Esophagus squamous epithelium (tissue), 5 donors: ENCODE results near the gene ZWILCH. TPM values are rescaled to one million over a fixed set of nuclear protein-coding genes. Genes with fewer than 3 reads are reported as not detected.

Source experiments
- DNase-seq: peaks from one replicate; lab custom pipeline; 2025; lab: John Stamatoyannopoulos, UW
- H3K27ac ChIP-seq, 4 donors: fragments of 200-600 bp; sonication (generic); one replicate each; pipeline ENCODE4 v1.5.1; 2016 to 2019; ENCODE audit warnings: mild to moderate bottlenecking in 1 of 4
- H3K27me3 ChIP-seq, 4 donors: fragments of 200-600 bp; sonication (generic); 1 replicate in 3 of 4; 2 replicates in 1 of 4; pipeline versions ENCODE4 v1.5.1 to v1.6.0; 2017 to 2021; ENCODE audit warnings: antibody characterized with exemption in 1 of 4
- H3K36me3 ChIP-seq, 3 donors: fragments of 200-600 bp; sonication (generic); one replicate each; pipeline ENCODE4 v1.5.1; 2016 to 2019
- H3K4me1 ChIP-seq, 3 donors: fragments of 200-600 bp; sonication (generic); one replicate each; pipeline ENCODE4 v1.5.1; 2017 to 2019
- H3K4me3 ChIP-seq, 4 donors: fragments of 200-600 bp; sonication (generic); 1 replicate in 3 of 4; 2 replicates in 1 of 4; pipeline ENCODE4 v1.5.1; 2016 to 2019; ENCODE audit warnings: mild to moderate bottlenecking in 2 of 4, moderate library complexity in 1 of 4
- H3K9me3 ChIP-seq, 3 donors: fragments of 200-600 bp; sonication (generic); one replicate each; pipeline ENCODE4 v1.5.1; 2016 to 2019
- POLR2A ChIP-seq, 4 donors: fragments of 450-650 bp; IDR thresholded peaks; one replicate each; pipeline ENCODE4 v1.6.1; 2017; ENCODE audit warnings: antibody characterized with exemption in 4 of 4, mild to moderate bottlenecking in 4 of 4, moderate library complexity in 3 of 4
- WGBS, 2 donors: methylation state at CpG; one replicate each; pipeline ENCODE4 v1.1.5; 2018; 5-methylcytosine and 5-hydroxymethylcytosine counted together
- intact Hi-C: fragments of 100-400 bp; cut with DNase I; formaldehyde crosslinking; loops from one replicate; pipeline ENCODE4 v1.15.0; 2022
- total RNA-seq, 4 donors: library from RNA; depleted of rRNA; stranded (reverse); fragments of >200 nt; gene quantifications; one replicate each; pipeline ENCODE4 v1.1.0, GENCODE V29; 2016
- TF ChIP-seq, protein P1 (sequence below), 6 experiments: fragments of 450-650 bp in 4 of 6; fragments of 200-600 bp in 2 of 6; sonication (generic) in 2 of 6; IDR thresholded peaks; one replicate each; pipeline ENCODE4 v1.5.1; 2016 to 2019; ENCODE audit warnings: antibody characterized with exemption in 6 of 6, mild to moderate bottlenecking in 4 of 6, moderate library complexity in 4 of 6
- donor health status: DM: yes; HTN: yes; CAD: no.

Gene ZWILCH
- total RNA-seq, 4 donors from 2014 or later, result 4.5 to 21.2 (median 11.4) TPM

GRCh38 chr15:66566963-66567531 is 61.9 kb downstream of the ZWILCH start:
- H3K27ac ChIP-seq, result no peak overlapping the region
- H3K4me3 ChIP-seq, result no peak overlapping the region
- no peaks in the 10 kb centered on the region for H3K9me3 ChIP-seq
- no peaks in the 10 kb centered on the region for H3K27me3 ChIP-seq
- DNase-seq, result no peak
- WGBS, 2 donors, result 16 to 43% methylated on average over 10 to 11 of the region's 15 CpGs
- TF ChIP-seq POLR2A (IDR thresholded peaks at IDR 0.05), result no peak
- TF ChIP-seq, protein P1, sequence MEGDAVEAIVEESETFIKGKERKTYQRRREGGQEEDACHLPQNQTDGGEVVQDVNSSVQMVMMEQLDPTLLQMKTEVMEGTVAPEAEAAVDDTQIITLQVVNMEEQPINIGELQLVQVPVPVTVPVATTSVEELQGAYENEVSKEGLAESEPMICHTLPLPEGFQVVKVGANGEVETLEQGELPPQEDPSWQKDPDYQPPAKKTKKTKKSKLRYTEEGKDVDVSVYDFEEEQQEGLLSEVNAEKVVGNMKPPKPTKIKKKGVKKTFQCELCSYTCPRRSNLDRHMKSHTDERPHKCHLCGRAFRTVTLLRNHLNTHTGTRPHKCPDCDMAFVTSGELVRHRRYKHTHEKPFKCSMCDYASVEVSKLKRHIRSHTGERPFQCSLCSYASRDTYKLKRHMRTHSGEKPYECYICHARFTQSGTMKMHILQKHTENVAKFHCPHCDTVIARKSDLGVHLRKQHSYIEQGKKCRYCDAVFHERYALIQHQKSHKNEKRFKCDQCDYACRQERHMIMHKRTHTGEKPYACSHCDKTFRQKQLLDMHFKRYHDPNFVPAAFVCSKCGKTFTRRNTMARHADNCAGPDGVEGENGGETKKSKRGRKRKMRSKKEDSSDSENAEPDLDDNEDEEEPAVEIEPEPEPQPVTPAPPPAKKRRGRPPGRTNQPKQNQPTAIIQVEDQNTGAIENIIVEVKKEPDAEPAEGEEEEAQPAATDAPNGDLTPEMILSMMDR (IDR thresholded peaks at IDR 0.05), result peak; percentile 41 to 75 (median 58)
- peaks cover 0 to 6% (median 2%) of the 10 kb centered on the region in 3 donors for H3K4me1 ChIP-seq
- intact Hi-C loops, result no loop called here
- no peaks in the 10 kb centered on the region for H3K36me3 ChIP-seq

GRCh38 chr15:66567897-66568296 is 62.8 kb downstream of the ZWILCH start:
- Histone ChIP-seq H3K9me3 (no peaks in the 10 kb centered on the region), H3K36me3 (no peaks in the 10 kb centered on the region), H3K27me3 (no peaks in the 10 kb centered on the region), H3K4me1 (peaks cover 0 to 6% (median 2%) of the 10 kb centered on the region in 3 donors), H3K4me3 (no peak overlapping the region), H3K27ac (no peak overlapping the region)
- DNase-seq, result no peak
- no peak for TF ChIP-seq POLR2A (IDR thresholded peaks at IDR 0.05)
- TF ChIP-seq, protein P1 (IDR thresholded peaks at IDR 0.05), result no peak
- intact Hi-C loops, result no loop called here
- 93 to 96% methylated on average over 6 to 7 of the region's 7 CpGs for WGBS, 2 donors

DNA sequence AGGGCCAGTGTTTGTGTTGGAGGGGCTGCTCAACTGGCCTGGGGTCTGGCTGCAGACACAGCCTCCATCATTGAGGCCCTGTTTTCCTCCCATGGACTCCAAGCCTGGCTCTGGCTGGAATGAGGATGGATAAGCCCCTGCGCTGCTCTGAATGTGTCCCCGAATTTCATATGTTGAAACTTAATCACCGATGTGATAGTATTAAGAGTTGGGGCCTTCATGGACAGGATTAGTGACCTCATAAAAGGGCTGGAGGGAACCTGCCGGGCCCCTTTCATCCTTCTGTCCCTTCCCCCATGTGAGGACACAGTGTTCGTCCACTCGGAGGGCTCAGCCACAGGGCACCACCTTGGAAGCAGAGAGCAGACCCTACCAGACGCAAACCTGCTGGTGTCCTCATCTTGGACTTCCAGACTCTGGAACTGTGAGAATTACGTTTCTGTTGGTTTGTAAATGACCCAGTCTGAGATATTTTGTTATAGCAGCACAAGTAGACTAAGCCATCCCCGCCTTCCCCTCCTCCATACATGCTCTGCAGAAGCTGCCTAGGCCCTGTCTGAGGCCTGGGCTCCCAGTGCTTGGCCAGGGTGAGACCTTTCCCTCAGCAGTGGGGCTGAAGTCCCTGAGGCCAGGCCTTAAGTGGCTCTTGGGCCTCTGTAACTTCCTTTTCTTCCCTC is 64.5 kb downstream of the ZWILCH start:
- no peak overlapping the region for H3K4me3 ChIP-seq
- no peaks in the 10 kb centered on the region for H3K27me3 ChIP-seq
- TF ChIP-seq, protein P1 (IDR thresholded peaks at IDR 0.05), result no peak
- no peak for TF ChIP-seq POLR2A (IDR thresholded peaks at IDR 0.05)
- no peak for DNase-seq
- H3K27ac ChIP-seq, result no peak overlapping the region
- H3K9me3 ChIP-seq, result no peaks in the 10 kb centered on the region
- H3K36me3 ChIP-seq, result no peaks in the 10 kb centered on the region
- peaks cover 0 to 6% (median 2%) of the 10 kb centered on the region in 3 donors for H3K4me1 ChIP-seq
- 77 to 80% methylated on average over 2 to 6 of the region's 9 CpGs for whole genome bisulfite sequencing, 2 donors
- intact Hi-C loops, result no loop called here

GRCh38 chr15:66570327-66570726 is 65.2 kb downstream of the ZWILCH start:
- H3K9me3 ChIP-seq, result no peaks in the 10 kb centered on the region
- H3K27me3 ChIP-seq, result no peaks in the 10 kb centered on the region
- 75 to 95% methylated on average over 2 of the region's 3 CpGs for WGBS, 2 donors
- no peak overlapping the region for H3K27ac ChIP-seq
- no peak for DNase-seq
- TF ChIP-seq, protein P1 (IDR thresholded peaks at IDR 0.05), result no peak
- no peak for TF ChIP-seq POLR2A (IDR thresholded peaks at IDR 0.05)
- peaks cover 0 to 6% (median 2%) of the 10 kb centered on the region in 3 donors for H3K4me1 ChIP-seq
- intact Hi-C loops, result no loop called here
- H3K36me3 ChIP-seq, result no peaks in the 10 kb centered on the region
- H3K4me3 ChIP-seq, result no peak overlapping the region

- H3K9me3 ChIP-seq, result no peaks in the 10 kb centered on the region
- intact Hi-C loops, result no loop called here
- 81 to 85% methylated on average over 4 to 5 of the region's 6 CpGs for WGBS, 2 donors
- H3K4me1 ChIP-seq, result peaks cover 0 to 6% (median 2%) of the 10 kb centered on the region in 3 donors
- H3K36me3 ChIP-seq, result no peaks in the 10 kb centered on the region
- no peaks in the 10 kb centered on the region for H3K27me3 ChIP-seq
- H3K27ac ChIP-seq, result no peak overlapping the region
- DNase-seq, result no peak
- TF ChIP-seq, protein P1 (IDR thresholded peaks at IDR 0.05), result no peak
- TF ChIP-seq POLR2A (IDR thresholded peaks at IDR 0.05), result no peak
- no peak overlapping the region for H3K4me3 ChIP-seq
These were observed 65.8 kb downstream of the ZWILCH start for GRCh38 chr15:66570842-66571478.
